Measurements from ENCODE around the gene ERFE. TPM values are rescaled to one million over a fixed set of nuclear protein-coding genes. Genes with fewer than 3 reads are reported as not detected.

ERFE gene
- total and polyA plus RNA-seq, 9 of the 15 experiments (the other 6 are each of a cell fraction or from before 2014, with no cell fraction given) = 0.55 to 8.2 (median 3.7) TPM

GRCh38 chr2:238137885-238138284 lies 20.9 kb upstream of the ERFE start:
- no peak for ATAC-seq
- H3K9me3 ChIP-seq (replicated peaks; ENCODE audit: control insufficient read depth, insufficient read depth, low read depth, low read length) = no peaks in the 10 kb centered on the region
- H3K4me3 ChIP-seq = no peak overlapping the region
- CTCF ChIA-PET (ENCODE audit: low intra/inter-chr PET ratio) = no interaction called here
- H3K4me1 ChIP-seq (replicated peaks in 1 of 2; ENCODE audit: control insufficient read depth in 2 of 2, insufficient read depth in 2 of 2, low read length in 2 of 2) = peaks cover 6 to 59% of the 10 kb centered on the region in 2 experiments; a peak in 4 of 5 replicates
- POLR2A ChIA-PET = interaction anchor here (0.5 kb wide), 1 partner anchor 25 kb away, joined by 3 read pairs; no protein-coding TSS in a partner anchor
- peaks cover 2% of the 10 kb centered on the region; the same call in 1 of the 2 replicates for H4K20me1 ChIP-seq (replicated peaks; ENCODE audit: control insufficient read depth, insufficient read depth, low read length)
- H3K79me2 ChIP-seq (ENCODE audit: control insufficient read depth, insufficient read depth, low read length) = no peaks in the 10 kb centered on the region
- H3K4me2 ChIP-seq (ENCODE audit: insufficient read depth, low read length) = no peak overlapping the region
- no peak for DNase-seq (ENCODE audit: extremely low read depth in 1 of 4, low spot score in 3 of 4)
- peaks cover 3 to 14% of the 10 kb centered on the region in 2 experiments; a peak in 3 of 5 replicates for H3K27me3 ChIP-seq (ENCODE audit: control insufficient read depth in 2 of 2, insufficient read depth in 2 of 2, low read length in 2 of 2)
- H3K27ac ChIP-seq (ENCODE audit: extremely low read depth, low read depth, low read length) = no peak overlapping the region
- H3K9me1 ChIP-seq (ENCODE audit: control insufficient read depth, insufficient read depth, low read length) = no peaks in the 10 kb centered on the region
- TF ChIP-seq CBFA2T3 (IDR thresholded peaks at IDR 0.05) (no peak), HOMEZ (CRISPR knock-in tag; IDR thresholded peaks at IDR 0.05) (no peak), ZBTB9 (CRISPR knock-in tag; IDR thresholded peaks at IDR 0.05) (no peak), SFPQ (IDR thresholded peaks at IDR 0.05; ENCODE audit: low read depth, low read length) (no peak), BRD9 (IDR thresholded peaks at IDR 0.05; ENCODE audit: low read depth, partially characterized antibody) (no peak), ETS2 (tag; IDR thresholded peaks at IDR 0.05; ENCODE audit: borderline replicate concordance, poor library complexity, severe bottlenecking) (no peak), HNRNPL (IDR thresholded peaks at IDR 0.05; ENCODE audit: low read depth, low read length) (no peak), MCM7 (IDR thresholded peaks at IDR 0.05) (no peak)
- no peak overlapping the region for H2AFZ ChIP-seq (ENCODE audit: low read depth, low read length)
- BruUV-seq (replicated peaks) = no TSS peak
- FAIRE-seq = no peak
- no peak overlapping the region for H3K9ac ChIP-seq (ENCODE audit: insufficient read depth in 1 of 2, low read depth in 2 of 2, low read length in 2 of 2)
- H3K36me3 ChIP-seq (ENCODE audit: control insufficient read depth, insufficient read depth, low read length) = no peaks in the 10 kb centered on the region
- 76% methylated on average over 10 of the region's 13 CpGs for WGBS (ENCODE audit: insufficient coverage, low coverage, missing lambda C conversion rate)
- in situ Hi-C loops (cut with MboI) (no loop called here), intact Hi-C loops (cut with micrococcal nuclease) (loop anchor here (10.0 kb wide), 1 partner anchor 283 kb away; the partner anchor contains the start of gene RAMP1)

All from K562 (cell line).